ENCODE results near the gene DPYD. TPM values are rescaled to one million over a fixed set of nuclear protein-coding genes. Genes with fewer than 3 reads are reported as not detected.

The DPYD gene
- total RNA-seq, 1 donor = 103 TPM

GRCh38 chr1:97192872-97193572 is 727.8 kb downstream of the DPYD start:
- no peaks in the 10 kb centered on the region for H3K27me3 ChIP-seq (ENCODE audit: insufficient read depth, low read length)
- no peaks in the 10 kb centered on the region for H3K4me1 ChIP-seq (ENCODE audit: insufficient read depth, low read length)
- no peaks in the 10 kb centered on the region for H3K9me3 ChIP-seq (ENCODE audit: low read depth, low read length)
- H3K4me3 ChIP-seq (ENCODE audit: low read length) = no peak overlapping the region

GRCh38 chr1:97190326-97190725 is 730.5 kb downstream of the DPYD start:
- Histone ChIP-seq H3K4me1 (ENCODE audit: insufficient read depth, low read length) (no peaks in the 10 kb centered on the region), H3K4me3 (ENCODE audit: low read length) (no peak overlapping the region), H3K27me3 (ENCODE audit: insufficient read depth, low read length) (no peaks in the 10 kb centered on the region), H3K9me3 (ENCODE audit: low read depth, low read length) (no peaks in the 10 kb centered on the region)

- Histone ChIP-seq H3K27me3 (ENCODE audit: insufficient read depth, low read length) (no peaks in the 10 kb centered on the region), H3K4me3 (ENCODE audit: low read length) (no peak overlapping the region), H3K4me1 (ENCODE audit: insufficient read depth, low read length) (no peaks in the 10 kb centered on the region), H3K9me3 (ENCODE audit: low read depth, low read length) (no peaks in the 10 kb centered on the region)
Measured at GRCh38 chr1:97186381-97186780, 734.5 kb downstream of the DPYD start.

GRCh38 chr1:97174039-97174704 is 746.7 kb downstream of the DPYD start:
- Histone ChIP-seq H3K9me3 (ENCODE audit: low read depth, low read length) (no peaks in the 10 kb centered on the region), H3K27me3 (ENCODE audit: insufficient read depth, low read length) (no peaks in the 10 kb centered on the region), H3K4me3 (ENCODE audit: low read length) (no peak overlapping the region), H3K4me1 (ENCODE audit: insufficient read depth, low read length) (no peaks in the 10 kb centered on the region)

DNA sequence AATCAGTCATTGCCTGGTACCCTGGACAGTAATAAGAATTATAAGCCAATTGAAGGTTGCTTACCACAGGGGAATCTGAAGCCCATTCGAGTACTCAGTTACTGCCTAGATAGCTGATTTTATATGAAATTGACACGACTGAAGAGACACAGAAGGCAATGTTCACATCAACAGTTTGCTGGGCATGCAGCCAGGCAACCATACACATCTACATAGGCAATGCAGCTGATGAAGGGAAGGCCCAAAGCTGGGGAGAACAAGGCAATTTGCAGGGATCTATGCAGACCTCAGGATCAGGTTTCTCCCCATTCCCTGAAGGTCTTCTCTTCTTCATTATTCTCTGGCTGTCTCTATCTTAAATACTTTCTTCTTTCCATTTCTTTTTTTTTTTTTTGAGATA is 750.5 kb downstream of the DPYD start:
- H3K27me3 ChIP-seq (ENCODE audit: insufficient read depth, low read length) = no peaks in the 10 kb centered on the region
- H3K4me1 ChIP-seq (ENCODE audit: insufficient read depth, low read length) = no peaks in the 10 kb centered on the region
- no peak overlapping the region for H3K4me3 ChIP-seq (ENCODE audit: low read length)
- no peaks in the 10 kb centered on the region for H3K9me3 ChIP-seq (ENCODE audit: low read depth, low read length)

GRCh38 chr1:97168056-97168455 is 752.8 kb downstream of the DPYD start:
- Histone ChIP-seq H3K27me3 (ENCODE audit: insufficient read depth, low read length) (no peaks in the 10 kb centered on the region), H3K9me3 (ENCODE audit: low read depth, low read length) (no peaks in the 10 kb centered on the region), H3K4me3 (ENCODE audit: low read length) (no peak overlapping the region), H3K4me1 (ENCODE audit: insufficient read depth, low read length) (peaks cover 17% of the 10 kb centered on the region)

- H3K9me3 ChIP-seq (ENCODE audit: low read depth, low read length) = no peaks in the 10 kb centered on the region
- peaks cover 17% of the 10 kb centered on the region for H3K4me1 ChIP-seq (ENCODE audit: insufficient read depth, low read length)
- no peaks in the 10 kb centered on the region for H3K27me3 ChIP-seq (ENCODE audit: insufficient read depth, low read length)
- H3K4me3 ChIP-seq (ENCODE audit: low read length) = no peak overlapping the region
Measured at GRCh38 chr1:97167246-97167645, 753.6 kb downstream of the DPYD start.

DNA sequence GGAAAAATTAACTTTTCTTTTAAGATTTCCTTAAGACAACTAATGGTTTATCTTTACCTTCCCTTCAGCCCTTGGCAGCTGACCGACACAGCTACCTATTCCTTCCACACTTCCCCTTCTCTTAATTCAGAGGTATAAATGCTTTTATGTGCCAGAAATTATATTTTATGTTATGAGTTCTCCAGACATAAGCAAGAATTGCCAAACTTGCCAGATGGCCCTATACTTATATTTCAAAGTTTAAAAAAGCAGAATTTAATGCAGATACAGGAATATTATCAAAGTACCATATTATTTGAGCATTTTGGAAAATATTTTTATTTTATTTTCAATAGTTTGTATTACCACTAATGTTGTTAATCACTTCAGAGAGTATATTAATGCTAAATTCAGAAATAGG is 754.2 kb downstream of the DPYD start:
- Histone ChIP-seq H3K4me1 (ENCODE audit: insufficient read depth, low read length) (peaks cover 17% of the 10 kb centered on the region), H3K9me3 (ENCODE audit: low read depth, low read length) (no peaks in the 10 kb centered on the region), H3K4me3 (ENCODE audit: low read length) (no peak overlapping the region), H3K27me3 (ENCODE audit: insufficient read depth, low read length) (no peaks in the 10 kb centered on the region)

DNA sequence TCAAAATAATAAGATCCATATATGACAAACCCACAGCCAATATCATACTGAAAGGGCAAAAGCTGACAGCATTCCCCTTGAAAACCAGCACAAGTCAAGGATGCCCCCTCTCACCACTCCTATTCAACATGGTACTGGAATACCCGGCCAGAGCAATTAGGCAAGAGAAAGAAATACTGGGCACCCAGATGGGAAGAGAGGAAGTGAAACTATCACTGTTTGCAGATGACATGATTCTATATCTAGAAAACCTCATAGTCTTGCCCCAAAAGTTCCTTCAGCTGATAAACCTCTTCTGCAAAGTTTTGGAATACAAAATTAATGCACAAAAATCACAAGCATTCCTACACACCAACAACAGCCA is 756.6 kb downstream of the DPYD start:
- no peaks in the 10 kb centered on the region for H3K27me3 ChIP-seq (ENCODE audit: insufficient read depth, low read length)
- H3K4me3 ChIP-seq (ENCODE audit: low read length) = no peak overlapping the region
- peaks cover 23% of the 10 kb centered on the region for H3K4me1 ChIP-seq (ENCODE audit: insufficient read depth, low read length)
- H3K9me3 ChIP-seq (ENCODE audit: low read depth, low read length) = no peaks in the 10 kb centered on the region

DNA sequence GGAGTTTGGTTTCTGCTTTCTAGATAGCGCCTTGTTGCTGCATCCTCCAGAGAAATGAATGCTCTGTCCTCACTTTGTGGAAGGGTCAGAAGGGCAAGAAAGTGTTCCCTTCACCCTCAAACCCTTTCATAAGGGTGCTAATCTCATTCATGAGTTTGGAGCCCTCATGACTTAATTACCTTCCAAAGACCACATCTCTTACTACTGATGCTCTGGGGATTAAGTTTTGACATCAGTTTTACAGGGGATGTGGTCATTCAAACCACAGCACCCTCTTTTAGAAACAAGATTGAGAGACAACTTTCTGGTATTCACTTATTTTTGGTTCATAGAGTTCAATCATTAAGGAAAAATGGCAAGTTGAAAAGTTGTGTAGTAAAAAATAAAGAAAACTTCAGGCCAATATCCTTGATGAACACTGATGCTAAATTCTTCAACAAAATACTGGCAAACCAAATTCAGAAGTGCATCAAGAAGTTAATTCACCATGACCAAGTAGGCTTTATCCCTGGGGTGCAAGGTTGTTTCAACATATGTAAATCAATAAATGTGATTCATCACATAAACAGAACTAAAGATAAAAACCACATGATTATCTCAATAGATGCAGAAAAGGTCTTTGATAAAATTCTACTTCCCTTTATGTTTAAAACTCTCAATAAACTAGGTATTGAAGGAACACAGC is 757.1 kb downstream of the DPYD start:
- no peak overlapping the region for H3K4me3 ChIP-seq (ENCODE audit: low read length)
- no peaks in the 10 kb centered on the region for H3K9me3 ChIP-seq (ENCODE audit: low read depth, low read length)
- H3K27me3 ChIP-seq (ENCODE audit: insufficient read depth, low read length) = no peaks in the 10 kb centered on the region
- peaks cover 23% of the 10 kb centered on the region for H3K4me1 ChIP-seq (ENCODE audit: insufficient read depth, low read length)

DNA sequence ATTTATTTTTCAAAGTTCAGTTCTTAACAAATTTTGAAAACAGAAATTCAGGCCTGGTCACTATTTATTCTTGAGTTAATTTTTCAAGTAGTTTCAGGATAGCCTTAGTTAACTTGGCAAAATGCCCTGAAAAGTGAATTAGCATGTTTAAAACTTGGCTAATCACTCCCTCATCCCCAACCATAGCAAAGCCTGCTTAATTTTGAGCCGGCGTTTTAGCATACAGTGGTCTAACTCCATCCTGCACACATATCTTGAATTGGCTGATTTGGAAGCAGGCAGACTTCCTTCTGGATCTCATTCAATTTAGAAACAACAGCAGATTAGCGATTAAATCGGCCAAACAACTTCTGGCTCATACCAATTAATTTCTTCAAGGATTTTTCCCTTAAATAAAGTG is 760.0 kb downstream of the DPYD start:
- Histone ChIP-seq H3K4me1 (ENCODE audit: insufficient read depth, low read length) (peaks cover 23% of the 10 kb centered on the region), H3K27me3 (ENCODE audit: insufficient read depth, low read length) (no peaks in the 10 kb centered on the region), H3K9me3 (ENCODE audit: low read depth, low read length) (no peaks in the 10 kb centered on the region), H3K4me3 (ENCODE audit: low read length) (no peak overlapping the region)

GRCh38 chr1:97159342-97159741 is 761.5 kb downstream of the DPYD start:
- peaks cover 18% of the 10 kb centered on the region for H3K4me1 ChIP-seq (ENCODE audit: insufficient read depth, low read length)

GRCh38 chr1:97158691-97159096 is 762.1 kb downstream of the DPYD start:
- Histone ChIP-seq H3K4me1 (ENCODE audit: insufficient read depth, low read length) (peaks cover 11% of the 10 kb centered on the region), H3K4me3 (ENCODE audit: low read length) (peak overlapping the region; percentile 12), H3K27me3 (ENCODE audit: insufficient read depth, low read length) (no peaks in the 10 kb centered on the region), H3K9me3 (ENCODE audit: low read depth, low read length) (no peaks in the 10 kb centered on the region)

More at GRCh38 chr1:97159342-97159741, 761.5 kb downstream of the DPYD start:
- H3K9me3 ChIP-seq (ENCODE audit: low read depth, low read length) = no peaks in the 10 kb centered on the region
- no peaks in the 10 kb centered on the region for H3K27me3 ChIP-seq (ENCODE audit: insufficient read depth, low read length)
- no peak overlapping the region for H3K4me3 ChIP-seq (ENCODE audit: low read length)

DNA sequence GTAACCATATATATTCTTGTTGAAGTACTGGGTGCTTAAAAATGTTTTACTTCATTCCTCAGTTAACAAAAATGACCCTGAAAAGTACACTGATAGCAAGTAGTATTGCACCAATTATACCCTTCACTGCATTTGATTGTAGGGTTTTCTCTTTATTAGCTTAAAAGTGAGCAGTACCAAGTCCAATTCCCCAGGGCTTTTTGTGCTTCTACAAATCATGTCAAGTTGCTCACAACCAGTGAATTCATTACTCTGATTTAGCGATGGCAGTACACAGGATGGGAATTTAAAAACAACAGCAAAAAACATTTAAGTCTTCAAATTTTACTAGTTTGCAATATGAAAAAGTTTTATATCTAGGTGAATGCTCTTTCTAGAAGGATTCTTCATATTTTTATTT is 762.8 kb downstream of the DPYD start:
- H3K27me3 ChIP-seq (ENCODE audit: insufficient read depth, low read length) = no peaks in the 10 kb centered on the region
- no peaks in the 10 kb centered on the region for H3K9me3 ChIP-seq (ENCODE audit: low read depth, low read length)
- peaks cover 6% of the 10 kb centered on the region for H3K4me1 ChIP-seq (ENCODE audit: insufficient read depth, low read length)
- H3K4me3 ChIP-seq (ENCODE audit: low read length) = no peak overlapping the region

- Histone ChIP-seq H3K9me3 (ENCODE audit: low read depth, low read length) (no peaks in the 10 kb centered on the region), H3K4me1 (ENCODE audit: insufficient read depth, low read length) (no peaks in the 10 kb centered on the region), H3K27me3 (ENCODE audit: insufficient read depth, low read length) (no peaks in the 10 kb centered on the region), H3K4me3 (ENCODE audit: low read length) (no peak overlapping the region)
Measured at GRCh38 chr1:97151651-97152050, 769.2 kb downstream of the DPYD start.

All from mononuclear cell (primary cell).